ENCODE measurements around the gene FARS2.

- TF ChIP-seq POLR2AphosphoS5 (IDR thresholded peaks at IDR 0.05; ENCODE audit: low read depth, low read length) = no peak
- TF ChIP-seq CTCF (IDR thresholded peaks at IDR 0.05) = no peak
- no peak for TF ChIP-seq TAF1 (IDR thresholded peaks at IDR 0.05; ENCODE audit: borderline replicate concordance, low read depth, low read length)
- no peak for TF ChIP-seq FOSL2 (IDR thresholded peaks at IDR 0.05; ENCODE audit: borderline replicate concordance, low read depth)
- TF ChIP-seq REST (IDR thresholded peaks at IDR 0.05; ENCODE audit: low read depth, low read length) = no peak
- TF ChIP-seq YY1 (IDR thresholded peaks at IDR 0.05; ENCODE audit: low read depth) = no peak
- no peak for TF ChIP-seq EZH2phosphoT487 (IDR thresholded peaks at IDR 0.05; ENCODE audit: borderline replicate concordance, low read depth)
- TF ChIP-seq TCF12 (IDR thresholded peaks at IDR 0.05) = no peak
- no peak for TF ChIP-seq USF2 (IDR thresholded peaks at IDR 0.05; ENCODE audit: borderline replicate concordance, low read depth, low read length)
- TF ChIP-seq IRF3 (IDR thresholded peaks at IDR 0.05; ENCODE audit: low read depth, low read length) = no peak
- no peak for TF ChIP-seq RFX5 (IDR thresholded peaks at IDR 0.05; ENCODE audit: low read length)
- no peak for TF ChIP-seq USF1 (IDR thresholded peaks at IDR 0.05; ENCODE audit: borderline replicate concordance, low read depth)
- TF ChIP-seq ELF1 (IDR thresholded peaks at IDR 0.05) = no peak
Measured at GRCh38 chr6:5318617-5319272, 57.4 kb downstream of the FARS2 start.
